Ovary (tissue), 9 donors: ENCODE data around the gene CACYBP. TPM values are rescaled to one million over a fixed set of nuclear protein-coding genes. Genes with fewer than 3 reads are reported as not detected.

Source experiments
- DNase-seq, 5 donors: peaks; one replicate each; pipeline ENCODE4 v3.0.0-alpha.2; 2019 to 2020
- H3K27ac ChIP-seq, 2 donors: fragments of 200-600 bp; one replicate each; pipeline versions ENCODE4 v1.5.1 to v1.8.0; 2019 to 2022
- H3K27me3 ChIP-seq: fragments of 200-600 bp; one replicate; pipeline ENCODE4 v1.8.0; 2022
- H3K36me3 ChIP-seq: fragments of 200-600 bp; sonication (generic); one replicate; pipeline ENCODE4 v1.5.1; 2019
- H3K4me1 ChIP-seq: one replicate; pipeline ENCODE4 v1.8.1; 2013; ENCODE audit warnings: mild to moderate bottlenecking, moderate library complexity; ENCODE audit not compliant: insufficient read depth
- H3K4me3 ChIP-seq: fragments of 200-600 bp; sonication (generic); one replicate; pipeline ENCODE4 v1.5.1; 2017
- H3K9me3 ChIP-seq, 2 donors: fragments of 200-600 bp in 1 of 2; sonication (generic) in 1 of 2; one replicate each; pipeline versions ENCODE4 v1.5.1 to v1.8.1; 2013 to 2019; ENCODE audit warnings: mild to moderate bottlenecking in 1 of 2, moderate library complexity in 1 of 2
- CTCF ChIP-seq, 3 donors: fragments of 450-650 bp in 2 of 3; fragments of 200-600 bp in 1 of 3; IDR thresholded peaks; one replicate each; pipeline versions ENCODE4 v1.5.1 to v1.8.0; 2016 to 2022; ENCODE audit warnings: antibody characterized with exemption in 3 of 3, mild to moderate bottlenecking in 1 of 3
- EP300 ChIP-seq: sonication (generic); formaldehyde crosslinking; IDR thresholded peaks from one replicate; pipeline ENCODE4 v1.6.1; 2017; ENCODE audit warnings: antibody characterized with exemption
- POLR2A ChIP-seq: fragments of 450-650 bp; IDR thresholded peaks from one replicate; pipeline ENCODE4 v1.6.1; 2017; ENCODE audit warnings: antibody characterized with exemption, mild to moderate bottlenecking, moderate library complexity
- WGBS, 3 donors: extraction: QIAGEN DNeasy Blood & Tissue Kit in 1 of 3; methylation state at CpG; one replicate each; pipeline versions ENCODE4 v1.1.5 to v1.1.7; 2013 to 2017; 5-methylcytosine and 5-hydroxymethylcytosine counted together
- intact Hi-C, 4 donors: fragments of 100-400 bp; cut with DNase I; formaldehyde crosslinking; loops; one replicate each; pipeline versions ENCODE4 v1.11.0 to v1.15.1; 2022 to 2023
- polyA plus RNA-seq, 2 donors: library from polyadenylated mRNA; stranded (reverse); fragments of 200-250 nt in 1 of 2; fragments of 350-450 nt in 1 of 2; fragmentation: Illumina TruSeq in 1 of 2; extraction: RNeasy Lipid Tissue Mini Kit (QIAGEN cat#74804) in 1 of 2; gene quantifications; one replicate each; pipeline ENCODE4 v1.2.3, GENCODE V29; 2013 to 2014
- total RNA-seq, 7 donors: library from RNA; depleted of rRNA in 2 of 7; stranded (reverse); fragments of >200 nt in 2 of 7; fragmentation: NEBNext Ultra II Directional in 3 of 7; extraction: Animal tissue kit (Norgen Biotek cat#: 25700) in 3 of 7; gene quantifications; one replicate each; pipeline versions ENCODE4 v1.1.0 to v1.2.4, GENCODE V29; 2016 to 2023
- donor health status: DM: no; HTN: no; CAD: no; lungs with moderate emphysema.
- donor health status: DM: no; HTN: no; CAD: no.
- donor health status: Bipolar disorder and iron deficiency.
- donor health status: DM: yes; HTN: yes; CAD: no.
- donor health status: DM: no; HTN: no; CAD: no.
- donor health status: DM: yes; HTN: yes; CAD: no.

CACYBP gene
- total and polyA plus RNA-seq, 9 donors, result 58.4 to 171 (median 75.0) TPM

DNA sequence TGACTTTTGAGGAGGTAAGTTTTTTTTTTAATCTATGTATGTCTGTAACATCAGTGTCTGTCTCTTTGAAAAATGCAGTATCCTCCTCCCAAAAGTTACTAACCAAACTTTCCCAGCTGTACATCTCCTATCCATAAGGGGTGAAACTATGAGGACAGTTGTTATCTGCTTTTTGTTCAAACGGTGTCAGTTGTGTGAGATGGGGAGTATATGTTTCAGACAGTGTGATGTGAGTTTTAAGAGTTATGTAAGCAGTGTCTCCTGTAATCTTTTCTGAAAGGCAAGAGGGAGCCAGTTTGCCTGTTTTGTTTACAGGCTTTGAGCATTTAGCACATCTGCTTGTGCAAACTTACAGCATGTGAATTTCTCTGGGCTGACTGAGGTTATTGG lies 34.8 kb upstream of the CACYBP start:
- Histone ChIP-seq H3K4me1 (peaks cover 14% of the 10 kb centered on the region), H3K27me3 (no peaks in the 10 kb centered on the region), H3K9me3 (no peaks in the 10 kb centered on the region), H3K4me3 (peak overlapping the region; percentile 7), H3K36me3 (no peaks in the 10 kb centered on the region), H3K27ac (peak overlapping the region; percentile 4 to 81)
- 4 to 19% (median 9%) methylated on average over 1 of the region's 1 CpG for WGBS, 3 donors
- TF ChIP-seq POLR2A (no peak), CTCF (IDR thresholded peaks at IDR 0.05) (no peak), EP300 (no peak)
- DNase-seq, result no peak
- intact Hi-C loops, result no loop called here

- no peaks in the 10 kb centered on the region for H3K36me3 ChIP-seq
- H3K9me3 ChIP-seq, result no peaks in the 10 kb centered on the region
- H3K27me3 ChIP-seq, result no peaks in the 10 kb centered on the region
- DNase-seq, result peak in 1 of 5 donors; percentile 27
- H3K4me3 ChIP-seq, result peak overlapping the region; percentile 7
- H3K4me1 ChIP-seq, result peaks cover 14% of the 10 kb centered on the region
- TF ChIP-seq EP300, result no peak
- no peak for TF ChIP-seq CTCF (IDR thresholded peaks at IDR 0.05)
- no peak for TF ChIP-seq POLR2A
- 13 to 21% (median 20%) methylated on average over 3 of the region's 3 CpGs for WGBS, 3 donors
- intact Hi-C loops, result no loop called here
- peak overlapping the region; percentile 4 to 81 for H3K27ac ChIP-seq
These were observed 34.3 kb upstream of the CACYBP start for GRCh38 chr1:174965362-174966007.

DNA sequence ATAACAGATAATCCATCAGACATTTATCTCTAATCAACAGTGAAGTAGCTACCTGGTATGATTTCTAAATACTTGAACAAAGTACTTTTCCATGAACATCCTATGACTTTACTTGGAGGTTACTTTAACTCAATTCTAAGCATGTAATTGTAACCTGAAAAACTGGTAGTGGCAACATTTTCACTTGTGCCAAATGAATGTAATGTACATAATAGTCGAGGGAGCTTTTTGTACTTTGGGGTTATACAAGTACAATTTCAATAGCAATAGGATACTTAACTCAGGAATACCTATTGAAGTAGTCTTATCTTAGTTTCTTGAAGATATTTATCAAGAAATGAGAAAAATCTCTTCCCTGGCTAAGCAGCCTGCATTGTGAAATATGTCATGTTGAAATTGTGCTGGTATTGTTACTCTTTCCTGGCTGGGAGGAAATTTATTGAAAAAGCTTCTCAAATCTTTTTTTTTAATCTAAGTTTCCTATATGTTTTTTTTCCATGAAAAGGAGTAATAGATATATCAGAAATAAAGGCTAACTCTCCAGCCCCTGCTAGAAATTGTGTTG lies 33.7 kb upstream of the CACYBP start:
- H3K4me1 ChIP-seq, result peaks cover 14% of the 10 kb centered on the region
- H3K9me3 ChIP-seq, result no peaks in the 10 kb centered on the region
- H3K36me3 ChIP-seq, result no peaks in the 10 kb centered on the region
- no peak overlapping the region for H3K4me3 ChIP-seq
- intact Hi-C loops, result no loop called here
- H3K27me3 ChIP-seq, result no peaks in the 10 kb centered on the region
- H3K27ac ChIP-seq, result peak overlapping the region; percentile 34 to 81
- no peak for DNase-seq
- WGBS, 3 donors, result 28 to 33% (median 30%) methylated on average over 1 of the region's 1 CpG
- no peak for TF ChIP-seq CTCF (IDR thresholded peaks at IDR 0.05)
- no peak for TF ChIP-seq EP300
- no peak for TF ChIP-seq POLR2A

GRCh38 chr1:174967845-174968705 lies 31.7 kb upstream of the CACYBP start:
- no peak for DNase-seq
- Histone ChIP-seq H3K9me3 (no peaks in the 10 kb centered on the region), H3K4me3 (no peak overlapping the region), H3K4me1 (peaks cover 14% of the 10 kb centered on the region), H3K36me3 (no peaks in the 10 kb centered on the region), H3K27me3 (no peaks in the 10 kb centered on the region), H3K27ac (peak overlapping the region in 1 of 2 donors; percentile 81)
- 40 to 53% (median 40%) methylated on average over 4 of the region's 4 CpGs for WGBS, 3 donors
- intact Hi-C loops, result no loop called here
- TF ChIP-seq POLR2A (no peak), CTCF (IDR thresholded peaks at IDR 0.05) (no peak), EP300 (no peak)
